K562 treated with DMSO at 1 percent for 24 hours (cell line): ENCODE data around the gene PCDHA9. TPM values are rescaled to one million over a fixed set of nuclear protein-coding genes. Genes with fewer than 3 reads are reported as not detected.

Experiments used
- total RNA-seq: library from RNA; unstranded; fragments of 300-600 nt; gene quantifications from 2 replicates; pipeline ENCODE4 v1.2.3, GENCODE V29; 2022; ENCODE audit warnings: low read depth; ENCODE audit not compliant: insufficient read depth

PCDHA9 gene
- total RNA-seq, 1 experiment from 2014 or later = not detected

Other genes starting within 250 kb of the PCDHA9 start
- 1.1 and 1.6 TPM in 2 replicates for gene CD14, start 215.2 kb upstream of the PCDHA9 start, total RNA-seq
- gene TMCO6, start 208.9 kb upstream of the PCDHA9 start, total RNA-seq = 15.2 and 22.3 TPM in 2 replicates
- 215 and 263 TPM in 2 replicates for gene NDUFA2, start 200.8 kb upstream of the PCDHA9 start, total RNA-seq
- gene IK, start 200.6 kb upstream of the PCDHA9 start, total RNA-seq = 149 and 175 TPM in 2 replicates
- gene WDR55, start 183.5 kb upstream of the PCDHA9 start, total RNA-seq = 42.8 and 44.6 TPM in 2 replicates
- gene DND1, start 174.8 kb upstream of the PCDHA9 start, total RNA-seq = 2.2 and 4.9 TPM in 2 replicates
- 63.3 and 68.0 TPM in 2 replicates for gene HARS1, start 157.0 kb upstream of the PCDHA9 start, total RNA-seq
- gene HARS2, start 156.9 kb upstream of the PCDHA9 start, total RNA-seq = 19.8 and 20.5 TPM in 2 replicates
- gene ZMAT2, start 147.9 kb upstream of the PCDHA9 start, total RNA-seq = 44.2 and 45.1 TPM in 2 replicates
- not detected in 2 replicates for gene PCDHA1, start 62.2 kb upstream of the PCDHA9 start, total RNA-seq
- gene PCDHA2, start 53.5 kb upstream of the PCDHA9 start, total RNA-seq = not detected in 2 replicates
- not detected in 2 replicates for gene PCDHA3, start 47.3 kb upstream of the PCDHA9 start, total RNA-seq
- gene PCDHA4, start 41.3 kb upstream of the PCDHA9 start, total RNA-seq = not detected in 2 replicates
- gene PCDHA5, start 26.8 kb upstream of the PCDHA9 start, total RNA-seq = 0.13 TPM in 1 of 2 replicates, not detected in the other
- not detected in 2 replicates for gene PCDHA6, start 20.4 kb upstream of the PCDHA9 start, total RNA-seq
- gene PCDHA7, start 14.1 kb upstream of the PCDHA9 start, total RNA-seq = not detected in 2 replicates
- not detected in 2 replicates for gene PCDHA8, start 7.2 kb upstream of the PCDHA9 start, total RNA-seq
- gene PCDHA10, start 7.5 kb downstream of the PCDHA9 start, total RNA-seq = not detected in 2 replicates
- not detected in 2 replicates for gene PCDHA11, start 20.6 kb downstream of the PCDHA9 start, total RNA-seq
- gene PCDHA12, start 26.9 kb downstream of the PCDHA9 start, total RNA-seq = not detected in 2 replicates
- not detected in 2 replicates for gene PCDHA13, start 33.7 kb downstream of the PCDHA9 start, total RNA-seq
- gene PCDHAC1, start 77.9 kb downstream of the PCDHA9 start, total RNA-seq = not detected in 2 replicates
- not detected in 2 replicates for gene PCDHAC2, start 118.1 kb downstream of the PCDHA9 start, total RNA-seq
- not detected in 2 replicates for gene PCDHB1, start 203.0 kb downstream of the PCDHA9 start, total RNA-seq
- gene PCDHB2, start 246.2 kb downstream of the PCDHA9 start, total RNA-seq = 0.44 and 0.59 TPM in 2 replicates